Measurements from ENCODE around the gene NLRC5. TPM values are rescaled to one million over a fixed set of nuclear protein-coding genes. Genes with fewer than 3 reads are reported as not detected.
"Not testable (repeated sequence)": the region's sequence is repeated elsewhere in the genome, so short reads cannot be mapped to it uniquely, and the experiment has no call there.

NLRC5 gene
- total RNA-seq, 1 donor, result 52.1 TPM

- H3K4me1 ChIP-seq (ENCODE audit: insufficient read depth, low read length), result peaks cover 12% of the 10 kb centered on the region
- H3K79me2 ChIP-seq (ENCODE audit: insufficient read depth, low read length), result peaks cover 9% of the 10 kb centered on the region
- no peak overlapping the region for H2AFZ ChIP-seq (ENCODE audit: low read length)
- no peak for TF ChIP-seq CTCF (IDR thresholded peaks at IDR 0.05; ENCODE audit: extremely low read depth, low read depth, low read length)
- H3K4me2 ChIP-seq (ENCODE audit: insufficient read depth, low read length), result no peak overlapping the region
- no peaks in the 10 kb centered on the region for H3K9me3 ChIP-seq (ENCODE audit: low read depth, low read length)
- DNase-seq (ENCODE audit: insufficient read length, low spot score, missing footprints), result peak; percentile 74
- peaks cover 7% of the 10 kb centered on the region for H4K20me1 ChIP-seq (ENCODE audit: insufficient read depth, low read length)
- H3K27ac ChIP-seq (ENCODE audit: low read depth, low read length), result no peak overlapping the region
- no peak overlapping the region for H3K4me3 ChIP-seq (ENCODE audit: insufficient read depth, low read length)
- no peaks in the 10 kb centered on the region for H3K27me3 ChIP-seq (ENCODE audit: insufficient read depth, low read length)
- no peaks in the 10 kb centered on the region for H3K36me3 ChIP-seq (ENCODE audit: insufficient read depth, low read length)
Observed at GRCh38 chr16:57098188-57098841, 109.0 kb downstream of the NLRC5 start.

- DNase-seq (ENCODE audit: insufficient read length, low spot score, missing footprints), result peak; percentile 49
- not testable (repeated sequence) for H3K79me2 ChIP-seq (ENCODE audit: insufficient read depth, low read length); H2AFZ ChIP-seq (ENCODE audit: low read length); H3K36me3 ChIP-seq (ENCODE audit: insufficient read depth, low read length); H3K9me3 ChIP-seq (ENCODE audit: low read depth, low read length); H3K4me1 ChIP-seq (ENCODE audit: insufficient read depth, low read length); H3K4me2 ChIP-seq (ENCODE audit: insufficient read depth, low read length); H3K4me3 ChIP-seq (ENCODE audit: insufficient read depth, low read length); H3K27me3 ChIP-seq (ENCODE audit: insufficient read depth, low read length); H3K27ac ChIP-seq (ENCODE audit: low read depth, low read length); H4K20me1 ChIP-seq (ENCODE audit: insufficient read depth, low read length)
Observed at GRCh38 chr16:57099965-57100364, 110.6 kb downstream of the NLRC5 start.

- Histone ChIP-seq H3K27me3 (ENCODE audit: insufficient read depth, low read length) (no peaks in the 10 kb centered on the region), H3K9me3 (ENCODE audit: low read depth, low read length) (no peaks in the 10 kb centered on the region), H3K4me1 (ENCODE audit: insufficient read depth, low read length) (peaks cover 9% of the 10 kb centered on the region), H3K27ac (ENCODE audit: low read depth, low read length) (no peak overlapping the region), H3K4me2 (ENCODE audit: insufficient read depth, low read length) (no peak overlapping the region), H3K4me3 (ENCODE audit: insufficient read depth, low read length) (no peak overlapping the region), H3K79me2 (ENCODE audit: insufficient read depth, low read length) (no peaks in the 10 kb centered on the region), H4K20me1 (ENCODE audit: insufficient read depth, low read length) (peaks cover 5% of the 10 kb centered on the region), H2AFZ (ENCODE audit: low read length) (no peak overlapping the region), H3K36me3 (ENCODE audit: insufficient read depth, low read length) (no peaks in the 10 kb centered on the region)
- no peak for TF ChIP-seq CTCF (IDR thresholded peaks at IDR 0.05; ENCODE audit: extremely low read depth, low read depth, low read length)
- DNase-seq (ENCODE audit: insufficient read length, low spot score, missing footprints), result peak; percentile 67
Observed at GRCh38 chr16:57100445-57100844, 111.1 kb downstream of the NLRC5 start.

GRCh38 chr16:57102888-57103851 lies 113.8 kb downstream of the NLRC5 start:
- H3K4me1 ChIP-seq (ENCODE audit: insufficient read depth, low read length), result peaks cover 9% of the 10 kb centered on the region
- no peak overlapping the region for H3K4me3 ChIP-seq (ENCODE audit: insufficient read depth, low read length)
- H4K20me1 ChIP-seq (ENCODE audit: insufficient read depth, low read length), result peaks cover 5% of the 10 kb centered on the region
- H2AFZ ChIP-seq (ENCODE audit: low read length), result no peak overlapping the region
- no peaks in the 10 kb centered on the region for H3K9me3 ChIP-seq (ENCODE audit: low read depth, low read length)
- peak; percentile 21 for DNase-seq (ENCODE audit: insufficient read length, low spot score, missing footprints)
- H3K27ac ChIP-seq (ENCODE audit: low read depth, low read length), result no peak overlapping the region
- TF ChIP-seq CTCF (IDR thresholded peaks at IDR 0.05; ENCODE audit: extremely low read depth, low read depth, low read length), result no peak
- H3K36me3 ChIP-seq (ENCODE audit: insufficient read depth, low read length), result no peaks in the 10 kb centered on the region
- H3K27me3 ChIP-seq (ENCODE audit: insufficient read depth, low read length), result no peaks in the 10 kb centered on the region
- no peaks in the 10 kb centered on the region for H3K79me2 ChIP-seq (ENCODE audit: insufficient read depth, low read length)
- no peak overlapping the region for H3K4me2 ChIP-seq (ENCODE audit: insufficient read depth, low read length)

All from osteoblast (primary cell).